ENCODE results near the gene CNPY1. TPM values are rescaled to one million over a fixed set of nuclear protein-coding genes. Genes with fewer than 3 reads are reported as not detected.

CNPY1 gene
- total RNA-seq, 1 donor from 2014 or later: not detected

- H3K27ac Mint-ChIP-seq (ENCODE audit: unreplicated experiment): no peak overlapping the region
- no peaks in the 10 kb centered on the region for H3K9me3 Mint-ChIP-seq (ENCODE audit: unreplicated experiment)
- DNase-seq (ENCODE audit: low spot score): no peak
- no peak for TF ChIP-seq CTCF (IDR thresholded peaks at IDR 0.05; ENCODE audit: unreplicated experiment)
- no peak overlapping the region for H3K4me3 Mint-ChIP-seq (ENCODE audit: unreplicated experiment)
- H3K27me3 Mint-ChIP-seq (ENCODE audit: unreplicated experiment): peaks cover 10% of the 10 kb centered on the region
- H3K4me1 Mint-ChIP-seq (ENCODE audit: unreplicated experiment): peaks cover 62% of the 10 kb centered on the region
- no peaks in the 10 kb centered on the region for H3K36me3 Mint-ChIP-seq (ENCODE audit: low read depth, unreplicated experiment)
Observed at GRCh38 chr7:155497149-155497901, 49.0 kb downstream of the CNPY1 start.

- H3K36me3 Mint-ChIP-seq (ENCODE audit: low read depth, unreplicated experiment): peaks cover 3% of the 10 kb centered on the region
- H3K27ac Mint-ChIP-seq (ENCODE audit: unreplicated experiment): no peak overlapping the region
- H3K4me1 Mint-ChIP-seq (ENCODE audit: unreplicated experiment): peaks cover 68% of the 10 kb centered on the region
- H3K27me3 Mint-ChIP-seq (ENCODE audit: unreplicated experiment): peaks cover 17% of the 10 kb centered on the region
- no peak for DNase-seq (ENCODE audit: low spot score)
- no peak overlapping the region for H3K4me3 Mint-ChIP-seq (ENCODE audit: unreplicated experiment)
- no peak for TF ChIP-seq CTCF (IDR thresholded peaks at IDR 0.05; ENCODE audit: unreplicated experiment)
- no peaks in the 10 kb centered on the region for H3K9me3 Mint-ChIP-seq (ENCODE audit: unreplicated experiment)
Observed at GRCh38 chr7:155496267-155497005, 49.9 kb downstream of the CNPY1 start.

GRCh38 chr7:155495440-155496248 is 50.7 kb downstream of the CNPY1 start:
- peaks cover 16% of the 10 kb centered on the region for H3K27me3 Mint-ChIP-seq (ENCODE audit: unreplicated experiment)
- DNase-seq (ENCODE audit: low spot score): no peak

GRCh38 chr7:155494551-155494950 is 51.8 kb downstream of the CNPY1 start:
- H3K36me3 Mint-ChIP-seq (ENCODE audit: low read depth, unreplicated experiment): peaks cover 3% of the 10 kb centered on the region
- no peak for TF ChIP-seq CTCF (IDR thresholded peaks at IDR 0.05; ENCODE audit: unreplicated experiment)
- H3K27ac Mint-ChIP-seq (ENCODE audit: unreplicated experiment): no peak overlapping the region

More at GRCh38 chr7:155495440-155496248, 50.7 kb downstream of the CNPY1 start:
- H3K4me1 Mint-ChIP-seq (ENCODE audit: unreplicated experiment): peaks cover 68% of the 10 kb centered on the region
- no peak overlapping the region for H3K27ac Mint-ChIP-seq (ENCODE audit: unreplicated experiment)
- peaks cover 3% of the 10 kb centered on the region for H3K36me3 Mint-ChIP-seq (ENCODE audit: low read depth, unreplicated experiment)
- H3K4me3 Mint-ChIP-seq (ENCODE audit: unreplicated experiment): no peak overlapping the region
- no peak for TF ChIP-seq CTCF (IDR thresholded peaks at IDR 0.05; ENCODE audit: unreplicated experiment)
- H3K9me3 Mint-ChIP-seq (ENCODE audit: unreplicated experiment): no peaks in the 10 kb centered on the region

More at GRCh38 chr7:155494551-155494950, 51.8 kb downstream of the CNPY1 start:
- no peak overlapping the region for H3K4me3 Mint-ChIP-seq (ENCODE audit: unreplicated experiment)
- H3K4me1 Mint-ChIP-seq (ENCODE audit: unreplicated experiment): peaks cover 73% of the 10 kb centered on the region
- peaks cover 17% of the 10 kb centered on the region for H3K27me3 Mint-ChIP-seq (ENCODE audit: unreplicated experiment)
- no peaks in the 10 kb centered on the region for H3K9me3 Mint-ChIP-seq (ENCODE audit: unreplicated experiment)
- no peak for DNase-seq (ENCODE audit: low spot score)
